GM12874 (cell line): ENCODE results near the gene URM1.

ENCODE experiments used
- CTCF ChIP-seq: IDR thresholded peaks from 2 replicates; pipeline ENCODE4 v1.5.1; 2011; ENCODE audit warnings: low read depth, mild to moderate bottlenecking, control low read depth, low read length, moderate library complexity; ENCODE audit not compliant: insufficient read depth

The URM1 gene

GRCh38 chr9:128394379-128395168, 23.4 kb downstream of the URM1 start:
- TF ChIP-seq CTCF: no peak

GRCh38 chr9:128396970-128397613, 25.9 kb downstream of the URM1 start:
- TF ChIP-seq CTCF: no peak

GRCh38 chr9:128397831-128398230, 26.7 kb downstream of the URM1 start:
- no peak for TF ChIP-seq CTCF

- no peak for TF ChIP-seq CTCF
These were observed 28.7 kb downstream of the URM1 start for GRCh38 chr9:128399861-128400260.

GRCh38 chr9:128404560-128404959, 33.4 kb downstream of the URM1 start:
- no peak for TF ChIP-seq CTCF

GRCh38 chr9:128405077-128405779, 34.1 kb downstream of the URM1 start:
- no peak for TF ChIP-seq CTCF

- no peak for TF ChIP-seq CTCF
These were observed 34.6 kb downstream of the URM1 start for GRCh38 chr9:128405780-128406171.
